K562 (cell line): ENCODE results near the gene SELENOI. TPM values are rescaled to one million over a fixed set of nuclear protein-coding genes. Genes with fewer than 3 reads are reported as not detected.

ENCODE experiments used
- CHD2 ChIP-seq: IDR thresholded peaks from 2 replicates; pipeline ENCODE4 v1.6.1; 2011; ENCODE audit warnings: low read depth, low read length
- ILK ChIP-seq: fragments of 450-650 bp; IDR thresholded peaks from 2 replicates; pipeline ENCODE4 v1.6.1; 2016; ENCODE audit warnings: missing genetic modification characterization, low read depth, mild to moderate bottlenecking, missing compliant biosample characterization, moderate library complexity, borderline replicate concordance
- KLF13 ChIP-seq: fragments of 450-650 bp; IDR thresholded peaks from 2 replicates; pipeline ENCODE4 v1.6.1; 2016; ENCODE audit warnings: missing genetic modification characterization, low read depth, mild to moderate bottlenecking, missing compliant biosample characterization, moderate library complexity, borderline replicate concordance
- KLF16 ChIP-seq: IDR thresholded peaks from 2 replicates; pipeline ENCODE4 v1.6.1; 2016; ENCODE audit warnings: antibody characterized with exemption
- MCM3 ChIP-seq: fragments of 450-650 bp; IDR thresholded peaks from 2 replicates; pipeline ENCODE4 v1.6.1; 2016
- NFE2 ChIP-seq: IDR thresholded peaks from 2 replicates; pipeline ENCODE4 v1.6.1; 2014; ENCODE audit warnings: antibody characterized with exemption, low read depth
- RBBP5 ChIP-seq: fragments of 200-600 bp; sonication (generic); IDR thresholded peaks from 2 replicates; pipeline ENCODE4 v1.6.1; 2012; ENCODE audit warnings: borderline replicate concordance, mild to moderate bottlenecking, low read length, control low read depth, inconsistent platforms; ENCODE audit not compliant: insufficient read depth, poor library complexity, severe bottlenecking
- RFX7 ChIP-seq: fragments of 250-450 bp; sonication (Bioruptor Pico); IDR thresholded peaks from 2 replicates; pipeline ENCODE4 v1.5.1; 2021; ENCODE audit warnings: mild to moderate bottlenecking
- TAF7 ChIP-seq: fragments of 450-650 bp; IDR thresholded peaks from 2 replicates; pipeline ENCODE4 v1.6.1; 2016; ENCODE audit warnings: missing genetic modification characterization, missing compliant biosample characterization
- TBP ChIP-seq: optimal IDR thresholded peaks from 2 replicates; pipeline ENCODE3; 2011; ENCODE audit warnings: low read depth, low read length, improper control_type of control experiment
- ZNF780A ChIP-seq: fragments of 250-450 bp; sonication (Bioruptor Pico); IDR thresholded peaks from 2 replicates; pipeline ENCODE4 v1.5.0; 2021; ENCODE audit warnings: mild to moderate bottlenecking
- polyA plus RNA-seq, 8 experiments: library from polyadenylated mRNA; depleted of rRNA in 4 of 8; stranded (reverse) in 5 of 8; unstranded in 3 of 8; fragments of >200 nt; fragmentation: Nextera tagmentation in 2 of 8; fragmentation: Illumina TruSeq in 1 of 8; extraction: Ambion mirVana in 2 of 8; extraction: Trizol in 1 of 8; gene quantifications; 2 replicates each; pipeline versions ENCODE4 v1.2.1 to v1.2.3, GENCODE V29; 2011 to 2014; ENCODE audit warnings: inconsistent platforms in 1 of 8, missing spikeins in 1 of 8
- total RNA-seq, 7 experiments: library from RNA; depleted of rRNA in 6 of 7; stranded (reverse); fragments of >200 nt in 6 of 7; fragmentation: Illumina TruSeq in 2 of 7; extraction: Trizol in 2 of 7; gene quantifications; 2 replicates each; pipeline versions ENCODE4 v1.2.1 to v1.2.3, GENCODE V29; 2011 to 2021; ENCODE audit warnings: low replicate concordance in 1 of 7
- TF ChIP-seq, protein P1 (sequence below): fragments of 200-800 bp; sonication (Bioruptor generic); IDR thresholded peaks from 2 replicates; pipeline ENCODE4 v1.6.1; 2016; ENCODE audit warnings: missing genetic modification characterization, missing compliant biosample characterization
- TF ChIP-seq, protein P2 (sequence below), 2 experiments: fragments of 450-650 bp; IDR thresholded peaks; 2 replicates each; pipeline ENCODE4 v1.6.1; 2016; ENCODE audit warnings: mild to moderate bottlenecking in 2 of 2, borderline replicate concordance in 1 of 2, low read depth in 1 of 2, moderate library complexity in 1 of 2

The SELENOI gene
- total and polyA plus RNA-seq, 9 of the 15 experiments (the other 6 are each of a cell fraction or from before 2014, with no cell fraction given), result 9.6 to 46.9 (median 24.4) TPM

DNA sequence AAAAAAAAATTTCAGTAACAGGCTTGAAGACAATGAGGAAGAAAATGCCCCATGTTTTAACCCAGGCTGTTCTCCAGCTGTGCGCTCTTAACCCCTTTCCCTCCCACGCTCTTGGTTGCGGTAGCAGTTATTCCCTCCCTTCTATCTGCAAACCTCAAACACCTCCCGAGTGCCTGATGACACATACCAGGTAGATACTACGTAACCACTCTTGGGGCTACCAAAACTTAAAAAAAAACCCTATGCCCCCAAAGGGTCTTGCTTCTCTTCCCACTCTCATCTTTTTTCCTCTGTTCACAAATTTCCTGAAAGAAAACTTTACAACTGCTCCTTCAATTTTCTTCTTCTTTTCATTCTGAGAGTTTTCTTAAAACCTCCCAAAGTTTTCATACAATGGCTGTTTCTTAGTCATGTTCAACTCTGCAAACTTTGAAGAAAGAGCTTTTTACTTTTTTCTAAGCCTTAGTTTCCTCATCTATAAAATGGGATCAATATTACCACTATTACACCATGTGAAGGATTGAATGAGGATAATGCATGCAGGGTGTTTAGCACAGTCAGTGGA, 50.9 kb downstream of the SELENOI start (continued):
- no peak for TF ChIP-seq RBBP5
- no peak for TF ChIP-seq MCM3
- no peak for TF ChIP-seq RFX7
- peak; percentile 80 for TF ChIP-seq KLF16
- TF ChIP-seq TBP, result no peak
- no peak for TF ChIP-seq ZNF780A (CRISPR knock-in tag)
- TF ChIP-seq, protein P1, sequence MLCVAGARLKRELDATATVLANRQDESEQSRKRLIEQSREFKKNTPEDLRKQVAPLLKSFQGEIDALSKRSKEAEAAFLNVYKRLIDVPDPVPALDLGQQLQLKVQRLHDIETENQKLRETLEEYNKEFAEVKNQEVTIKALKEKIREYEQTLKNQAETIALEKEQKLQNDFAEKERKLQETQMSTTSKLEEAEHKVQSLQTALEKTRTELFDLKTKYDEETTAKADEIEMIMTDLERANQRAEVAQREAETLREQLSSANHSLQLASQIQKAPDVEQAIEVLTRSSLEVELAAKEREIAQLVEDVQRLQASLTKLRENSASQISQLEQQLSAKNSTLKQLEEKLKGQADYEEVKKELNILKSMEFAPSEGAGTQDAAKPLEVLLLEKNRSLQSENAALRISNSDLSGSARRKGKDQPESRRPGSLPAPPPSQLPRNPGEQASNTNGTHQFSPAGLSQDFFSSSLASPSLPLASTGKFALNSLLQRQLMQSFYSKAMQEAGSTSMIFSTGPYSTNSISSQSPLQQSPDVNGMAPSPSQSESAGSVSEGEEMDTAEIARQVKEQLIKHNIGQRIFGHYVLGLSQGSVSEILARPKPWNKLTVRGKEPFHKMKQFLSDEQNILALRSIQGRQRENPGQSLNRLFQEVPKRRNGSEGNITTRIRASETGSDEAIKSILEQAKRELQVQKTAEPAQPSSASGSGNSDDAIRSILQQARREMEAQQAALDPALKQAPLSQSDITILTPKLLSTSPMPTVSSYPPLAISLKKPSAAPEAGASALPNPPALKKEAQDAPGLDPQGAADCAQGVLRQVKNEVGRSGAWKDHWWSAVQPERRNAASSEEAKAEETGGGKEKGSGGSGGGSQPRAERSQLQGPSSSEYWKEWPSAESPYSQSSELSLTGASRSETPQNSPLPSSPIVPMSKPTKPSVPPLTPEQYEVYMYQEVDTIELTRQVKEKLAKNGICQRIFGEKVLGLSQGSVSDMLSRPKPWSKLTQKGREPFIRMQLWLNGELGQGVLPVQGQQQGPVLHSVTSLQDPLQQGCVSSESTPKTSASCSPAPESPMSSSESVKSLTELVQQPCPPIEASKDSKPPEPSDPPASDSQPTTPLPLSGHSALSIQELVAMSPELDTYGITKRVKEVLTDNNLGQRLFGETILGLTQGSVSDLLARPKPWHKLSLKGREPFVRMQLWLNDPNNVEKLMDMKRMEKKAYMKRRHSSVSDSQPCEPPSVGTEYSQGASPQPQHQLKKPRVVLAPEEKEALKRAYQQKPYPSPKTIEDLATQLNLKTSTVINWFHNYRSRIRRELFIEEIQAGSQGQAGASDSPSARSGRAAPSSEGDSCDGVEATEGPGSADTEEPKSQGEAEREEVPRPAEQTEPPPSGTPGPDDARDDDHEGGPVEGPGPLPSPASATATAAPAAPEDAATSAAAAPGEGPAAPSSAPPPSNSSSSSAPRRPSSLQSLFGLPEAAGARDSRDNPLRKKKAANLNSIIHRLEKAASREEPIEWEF, result no peak
- no peak for TF ChIP-seq TAF7 (tag)
- TF ChIP-seq, protein P2, sequence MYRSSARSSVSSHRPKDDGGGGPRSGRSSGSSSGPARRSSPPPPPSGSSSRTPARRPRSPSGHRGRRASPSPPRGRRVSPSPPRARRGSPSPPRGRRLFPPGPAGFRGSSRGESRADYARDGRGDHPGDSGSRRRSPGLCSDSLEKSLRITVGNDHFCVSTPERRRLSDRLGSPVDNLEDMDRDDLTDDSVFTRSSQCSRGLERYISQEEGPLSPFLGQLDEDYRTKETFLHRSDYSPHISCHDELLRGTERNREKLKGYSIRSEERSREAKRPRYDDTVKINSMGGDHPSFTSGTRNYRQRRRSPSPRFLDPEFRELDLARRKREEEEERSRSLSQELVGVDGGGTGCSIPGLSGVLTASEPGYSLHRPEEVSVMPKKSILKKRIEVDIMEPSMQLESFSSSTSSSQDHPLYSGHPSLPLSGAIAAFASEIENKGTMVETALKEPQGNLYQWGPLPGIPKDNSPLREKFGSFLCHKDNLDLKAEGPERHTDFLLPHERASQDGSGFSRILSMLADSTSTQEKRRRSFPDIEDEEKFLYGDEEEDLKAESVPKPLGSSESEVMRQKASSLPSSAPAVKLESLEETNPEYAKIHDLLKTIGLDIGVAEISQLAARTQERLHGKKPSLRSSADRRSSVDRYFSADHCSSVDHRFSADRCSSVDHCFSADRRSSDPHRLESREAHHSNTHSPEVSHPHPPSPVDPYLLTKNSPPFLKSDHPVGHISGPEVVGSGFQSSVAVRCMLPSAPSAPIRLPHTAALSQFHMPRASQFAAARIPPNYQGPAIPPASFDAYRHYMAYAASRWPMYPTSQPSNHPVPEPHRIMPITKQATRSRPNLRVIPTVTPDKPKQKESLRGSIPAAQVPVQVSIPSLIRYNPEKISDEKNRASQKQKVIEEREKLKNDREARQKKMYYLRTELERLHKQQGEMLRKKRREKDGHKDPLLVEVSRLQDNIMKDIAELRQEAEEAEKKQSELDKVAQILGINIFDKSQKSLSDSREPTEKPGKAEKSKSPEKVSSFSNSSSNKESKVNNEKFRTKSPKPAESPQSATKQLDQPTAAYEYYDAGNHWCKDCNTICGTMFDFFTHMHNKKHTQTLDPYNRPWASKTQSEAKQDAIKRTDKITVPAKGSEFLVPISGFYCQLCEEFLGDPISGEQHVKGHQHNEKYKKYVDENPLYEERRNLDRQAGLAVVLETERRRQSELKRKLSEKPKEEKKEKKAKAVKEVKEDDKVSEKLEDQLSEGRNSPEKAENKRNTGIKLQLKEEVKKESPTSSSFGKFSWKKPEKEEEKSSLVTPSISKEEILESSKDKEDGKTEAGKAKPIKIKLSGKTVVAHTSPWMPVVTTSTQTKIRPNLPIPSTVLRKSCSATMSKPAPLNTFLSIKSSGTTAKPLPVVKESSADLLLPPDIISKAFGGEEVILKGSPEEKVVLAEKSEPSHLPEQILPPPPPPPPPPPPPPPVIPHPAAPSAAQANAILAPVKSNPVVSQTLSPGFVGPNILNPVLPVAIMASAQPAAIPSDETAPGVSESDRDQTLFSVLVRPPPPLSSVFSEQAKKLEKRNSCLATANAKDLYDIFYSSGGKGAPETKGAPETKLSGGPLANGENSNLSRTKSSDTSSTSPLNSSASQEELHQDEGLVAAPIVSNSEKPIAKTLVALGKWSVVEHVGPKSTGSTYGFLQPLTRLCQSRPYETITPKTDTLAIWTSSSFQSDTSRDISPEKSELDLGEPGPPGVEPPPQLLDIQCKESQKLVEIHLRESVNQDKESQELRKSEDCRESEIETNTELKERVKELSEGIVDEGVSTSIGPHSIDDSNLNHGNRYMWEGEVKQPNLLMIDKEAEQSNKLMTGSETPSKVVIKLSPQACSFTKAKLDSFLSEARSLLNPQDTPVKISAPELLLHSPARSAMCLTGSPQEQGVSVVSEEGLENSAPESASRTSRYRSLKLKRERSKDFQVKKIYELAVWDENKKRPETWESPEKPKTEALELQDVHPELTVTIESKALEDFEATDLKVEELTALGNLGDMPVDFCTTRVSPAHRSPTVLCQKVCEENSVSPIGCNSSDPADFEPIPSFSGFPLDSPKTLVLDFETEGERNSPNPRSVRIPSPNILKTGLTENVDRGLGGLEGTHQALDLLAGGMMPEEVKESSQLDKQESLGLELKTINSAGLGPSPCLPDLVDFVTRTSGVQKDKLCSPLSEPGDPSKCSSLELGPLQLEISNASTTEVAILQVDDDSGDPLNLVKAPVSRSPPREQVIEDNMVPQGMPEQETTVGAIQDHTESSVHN (IDR thresholded peaks at IDR 0.05; ENCODE audit: borderline replicate concordance in 1 of 2, low read depth in 1 of 2), result peak in 1 of 2 experiments; percentile 73; a peak in 2 of 4 replicates
- TF ChIP-seq ILK (tag), result no peak
- no peak for TF ChIP-seq CHD2
- TF ChIP-seq NFE2, result 0 out of 2 replicates have a peak, but pooled peaks have one; percentile 31
- TF ChIP-seq KLF13 (tag), result no peak
